DOHH2 (cell line): Measurements from ENCODE around the gene C3orf70.

Experiments
- H3F3A ChIP-seq: fragments of 200-600 bp; sonication (generic), shearing (Covaris generic); 2 replicates; pipeline ENCODE4 v1.6.0; 2016; ENCODE audit warnings: antibody characterized with exemption, mild to moderate bottlenecking; ENCODE audit not compliant: control insufficient read depth, insufficient read depth
- H3K27ac ChIP-seq: fragments of 200-600 bp; sonication (generic); 2 replicates; pipeline ENCODE4 v1.5.1; 2014; ENCODE audit warnings: low read depth, mild to moderate bottlenecking, low read length, moderate library complexity
- H3K27me3 ChIP-seq: fragments of 200-600 bp; sonication (generic); 2 replicates; pipeline ENCODE4 v1.6.1; 2014; ENCODE audit warnings: mild to moderate bottlenecking, low read length, mixed read lengths; ENCODE audit not compliant: control insufficient read depth
- H3K36me3 ChIP-seq: fragments of 200-600 bp; sonication (generic); 2 replicates; pipeline ENCODE4 v1.6.1; 2014; ENCODE audit warnings: mild to moderate bottlenecking, low read length, moderate library complexity, mixed read lengths; ENCODE audit not compliant: control insufficient read depth
- H3K4me1 ChIP-seq: fragments of 200-600 bp; sonication (generic); 2 replicates; pipeline ENCODE4 v1.6.1; 2014; ENCODE audit warnings: mild to moderate bottlenecking, low read length, mixed read lengths; ENCODE audit not compliant: control insufficient read depth
- H3K4me2 ChIP-seq: fragments of 200-600 bp; sonication (generic); 2 replicates; pipeline ENCODE4 v1.6.0; 2014; ENCODE audit warnings: mild to moderate bottlenecking, low read length, moderate library complexity
- H3K4me3 ChIP-seq: fragments of 200-600 bp; sonication (generic); 2 replicates; pipeline ENCODE4 v1.5.1; 2014; ENCODE audit warnings: mild to moderate bottlenecking, low read length, mixed read lengths
- H3K79me2 ChIP-seq: fragments of 200-600 bp; sonication (generic); 2 replicates; pipeline ENCODE4 v1.6.1; 2014; ENCODE audit warnings: mild to moderate bottlenecking, low read length, mixed read lengths; ENCODE audit not compliant: control insufficient read depth
- H3K9me2 ChIP-seq: fragments of 200-600 bp; sonication (generic); replicated peaks from 2 replicates; pipeline ENCODE4 v1.6.1; 2014; ENCODE audit warnings: mild to moderate bottlenecking, low read length, mixed read lengths; ENCODE audit not compliant: control insufficient read depth
- H3K9me3 ChIP-seq: fragments of 200-600 bp; sonication (generic); 2 replicates; pipeline ENCODE4 v1.6.1; 2014; ENCODE audit warnings: antibody characterized with exemption, low read length, mixed read lengths; ENCODE audit not compliant: control insufficient read depth, insufficient read depth
- H4K20me1 ChIP-seq: fragments of 200-600 bp; sonication (generic); 2 replicates; pipeline ENCODE4 v1.6.0; 2014; ENCODE audit warnings: low read depth, mild to moderate bottlenecking, antibody characterized with exemption, low read length, moderate library complexity; ENCODE audit not compliant: control insufficient read depth, insufficient read depth
- EZH2phosphoT487 ChIP-seq: fragments of 200-600 bp; sonication (generic); IDR thresholded peaks from 2 replicates; pipeline ENCODE4 v1.6.1; 2017; ENCODE audit warnings: borderline replicate concordance, mild to moderate bottlenecking, antibody characterized with exemption, low read length, moderate library complexity, mixed read lengths
- TF ChIP-seq, protein P1 (sequence below): fragments of 200-600 bp; sonication (generic); IDR thresholded peaks from one replicate; pipeline ENCODE4 v1.5.1; 2014; ENCODE audit warnings: antibody characterized with exemption, mild to moderate bottlenecking, low read depth, low read length; ENCODE audit not compliant: poor library complexity, severe bottlenecking

C3orf70 gene

DNA sequence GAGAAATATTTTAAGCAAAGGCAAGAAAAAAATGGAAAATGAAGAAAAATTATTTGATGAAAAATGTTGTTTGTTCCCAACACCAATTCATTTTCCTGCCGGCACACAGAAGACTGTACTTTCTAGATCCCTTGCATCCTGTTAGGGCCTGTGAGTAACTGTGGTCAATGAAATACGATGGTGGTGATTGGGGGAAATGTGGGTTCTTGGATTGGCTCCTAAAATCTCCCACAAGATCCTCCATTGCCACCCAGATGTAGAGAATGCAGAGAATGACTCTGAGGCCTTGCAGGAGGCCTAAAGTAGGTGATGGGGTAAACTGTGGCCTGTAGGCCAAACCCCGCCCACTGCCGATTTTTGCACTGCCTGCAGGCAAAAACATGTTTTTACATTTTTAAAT is 46.3 kb upstream of the C3orf70 start:
- H3K36me3 ChIP-seq: no peaks in the 10 kb centered on the region
- no peaks in the 10 kb centered on the region for H3K79me2 ChIP-seq

DNA sequence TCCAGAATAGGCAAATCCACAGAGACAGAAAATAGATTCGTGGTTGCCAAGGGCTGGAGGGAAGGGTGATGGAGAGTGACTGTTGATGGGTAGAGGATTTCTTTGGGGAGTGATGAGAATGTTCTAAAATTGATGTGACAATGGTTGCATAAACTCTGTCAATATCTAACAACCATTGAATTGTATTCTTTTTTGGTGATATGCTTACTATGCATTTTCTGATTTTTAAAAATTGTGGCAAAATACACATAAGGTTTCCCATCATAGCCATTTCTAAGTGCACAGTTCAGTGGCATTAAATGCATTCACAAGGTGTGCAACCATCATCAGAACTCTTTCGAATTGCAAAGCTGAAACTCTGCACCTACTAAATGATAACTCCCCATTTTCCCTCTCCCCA is 44.2 kb upstream of the C3orf70 start:
- Histone ChIP-seq H3K79me2 (no peaks in the 10 kb centered on the region), H3K9me3 (no peaks in the 10 kb centered on the region), H3K36me3 (no peaks in the 10 kb centered on the region), H3K4me3 (no peak overlapping the region), H3F3A (no peaks in the 10 kb centered on the region), H3K27me3 (no peaks in the 10 kb centered on the region), H4K20me1 (no peaks in the 10 kb centered on the region), H3K4me1 (no peaks in the 10 kb centered on the region), H3K4me2 (no peak overlapping the region), H3K9me2 (no peaks in the 10 kb centered on the region), H3K27ac (no peak overlapping the region)
- no peak for TF ChIP-seq EZH2phosphoT487
- TF ChIP-seq, protein P1, sequence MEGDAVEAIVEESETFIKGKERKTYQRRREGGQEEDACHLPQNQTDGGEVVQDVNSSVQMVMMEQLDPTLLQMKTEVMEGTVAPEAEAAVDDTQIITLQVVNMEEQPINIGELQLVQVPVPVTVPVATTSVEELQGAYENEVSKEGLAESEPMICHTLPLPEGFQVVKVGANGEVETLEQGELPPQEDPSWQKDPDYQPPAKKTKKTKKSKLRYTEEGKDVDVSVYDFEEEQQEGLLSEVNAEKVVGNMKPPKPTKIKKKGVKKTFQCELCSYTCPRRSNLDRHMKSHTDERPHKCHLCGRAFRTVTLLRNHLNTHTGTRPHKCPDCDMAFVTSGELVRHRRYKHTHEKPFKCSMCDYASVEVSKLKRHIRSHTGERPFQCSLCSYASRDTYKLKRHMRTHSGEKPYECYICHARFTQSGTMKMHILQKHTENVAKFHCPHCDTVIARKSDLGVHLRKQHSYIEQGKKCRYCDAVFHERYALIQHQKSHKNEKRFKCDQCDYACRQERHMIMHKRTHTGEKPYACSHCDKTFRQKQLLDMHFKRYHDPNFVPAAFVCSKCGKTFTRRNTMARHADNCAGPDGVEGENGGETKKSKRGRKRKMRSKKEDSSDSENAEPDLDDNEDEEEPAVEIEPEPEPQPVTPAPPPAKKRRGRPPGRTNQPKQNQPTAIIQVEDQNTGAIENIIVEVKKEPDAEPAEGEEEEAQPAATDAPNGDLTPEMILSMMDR: no peak

More for the DNA sequence above, 46.3 kb upstream of the C3orf70 start:
- no peaks in the 10 kb centered on the region for H3K4me1 ChIP-seq
- no peaks in the 10 kb centered on the region for H3K9me3 ChIP-seq
- no peaks in the 10 kb centered on the region for H3K9me2 ChIP-seq
- no peaks in the 10 kb centered on the region for H3F3A ChIP-seq
- H3K27ac ChIP-seq: no peak overlapping the region
- H4K20me1 ChIP-seq: no peaks in the 10 kb centered on the region
- no peaks in the 10 kb centered on the region for H3K27me3 ChIP-seq
- TF ChIP-seq, protein P1: no peak
- TF ChIP-seq EZH2phosphoT487: no peak
- H3K4me2 ChIP-seq: no peak overlapping the region
- no peak overlapping the region for H3K4me3 ChIP-seq

DNA sequence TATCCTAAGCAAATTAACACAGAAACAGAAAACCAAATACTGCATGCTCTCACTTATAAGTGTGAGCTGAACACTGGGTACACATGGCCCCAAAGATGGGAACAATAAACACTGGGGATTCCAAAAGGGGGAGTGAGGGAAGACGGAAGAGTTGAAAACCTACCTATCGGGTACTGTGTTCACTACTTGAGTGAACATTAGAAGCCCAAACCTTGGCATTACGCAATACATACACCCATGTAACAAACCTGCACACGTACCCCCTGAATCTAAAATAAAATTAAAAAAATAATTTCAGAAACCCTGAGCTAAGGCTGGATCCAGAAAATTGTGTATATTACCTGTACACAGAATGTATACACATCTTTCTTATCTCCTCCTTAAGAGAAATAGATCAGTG is 42.8 kb upstream of the C3orf70 start:
- Histone ChIP-seq H3K27me3 (no peaks in the 10 kb centered on the region), H3K27ac (no peak overlapping the region), H3K79me2 (no peaks in the 10 kb centered on the region), H3K9me3 (no peaks in the 10 kb centered on the region), H3K4me1 (no peaks in the 10 kb centered on the region), H3K9me2 (no peaks in the 10 kb centered on the region), H3F3A (no peaks in the 10 kb centered on the region), H3K4me3 (no peak overlapping the region), H4K20me1 (no peaks in the 10 kb centered on the region), H3K4me2 (no peak overlapping the region), H3K36me3 (no peaks in the 10 kb centered on the region)
- no peak for TF ChIP-seq EZH2phosphoT487
- TF ChIP-seq, protein P1: no peak

DNA sequence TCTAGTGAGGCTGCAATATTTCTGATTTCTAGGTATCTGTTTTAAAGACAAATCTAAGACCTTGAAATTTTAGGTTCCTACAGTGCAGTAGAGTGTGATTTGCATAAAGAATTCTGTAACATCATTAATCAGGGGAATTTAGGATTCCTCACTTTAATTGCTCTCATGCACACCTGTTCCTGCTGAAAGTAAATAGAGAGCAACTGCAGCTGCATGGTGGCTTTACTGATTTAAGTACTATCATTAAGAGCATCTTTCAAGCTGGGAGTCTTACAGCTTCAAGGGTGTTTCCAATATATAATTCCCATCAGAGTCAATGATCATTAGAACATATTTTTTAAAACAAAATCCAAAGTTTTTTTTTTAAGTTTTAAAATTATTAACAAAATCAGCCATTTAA is 36.0 kb upstream of the C3orf70 start:
- Histone ChIP-seq H3K27ac (no peak overlapping the region), H3K4me3 (no peak overlapping the region), H3K4me1 (peaks cover 12% of the 10 kb centered on the region), H3K79me2 (no peaks in the 10 kb centered on the region), H3K36me3 (no peaks in the 10 kb centered on the region), H3K9me2 (no peaks in the 10 kb centered on the region), H3K9me3 (no peaks in the 10 kb centered on the region), H3F3A (no peaks in the 10 kb centered on the region), H3K4me2 (peak overlapping the region; percentile 1; the same call in 1 of the 2 replicates), H3K27me3 (no peaks in the 10 kb centered on the region), H4K20me1 (no peaks in the 10 kb centered on the region)
- TF ChIP-seq, protein P1: no peak
- TF ChIP-seq EZH2phosphoT487: no peak
